RPMI7951 (cell line): Measurements from ENCODE around the gene C9orf50. TPM values are rescaled to one million over a fixed set of nuclear protein-coding genes. Genes with fewer than 3 reads are reported as not detected.
A peak's percentile ranks its signal among the peaks of the same experiment; 100 is the strongest.

Experiments
- DNase-seq: peaks from one replicate; pipeline ENCODE4 v3.0.0-alpha.2; 2012; ENCODE audit warnings: low read depth
- total RNA-seq: library from RNA; depleted of rRNA; stranded (reverse); fragments of >200 nt; shearing (Covaris generic); gene quantifications from 2 replicates; pipeline ENCODE4 v1.2.3, GENCODE V29; 2014

Gene C9orf50
- total RNA-seq, 1 experiment from 2014 or later = not detected

- no peak for DNase-seq
Measured at GRCh38 chr9:129631674-129632129, 10.8 kb upstream of the C9orf50 start.

GRCh38 chr9:129630967-129631673 lies 10.2 kb upstream of the C9orf50 start:
- peak; percentile 87 for DNase-seq

GRCh38 chr9:129629251-129629820 lies 8.4 kb upstream of the C9orf50 start:
- DNase-seq = no peak

GRCh38 chr9:129628709-129629108 lies 7.8 kb upstream of the C9orf50 start:
- DNase-seq = no peak

GRCh38 chr9:129627556-129628440 lies 6.9 kb upstream of the C9orf50 start:
- no peak for DNase-seq

GRCh38 chr9:129626625-129627284 lies 5.9 kb upstream of the C9orf50 start:
- peak; percentile 42 for DNase-seq

GRCh38 chr9:129626079-129626624 lies 5.3 kb upstream of the C9orf50 start, which contains the start of gene NTMT1:
TSS of gene NTMT1 (plus strand) at chr9:129626163. CDS start at chr9:129632704, 6,541 bp downstream.
- DNase-seq = peak; percentile 75

- DNase-seq = peak; percentile 43
Measured at GRCh38 chr9:129624947-129625346, 4.0 kb upstream of the C9orf50 start.

GRCh38 chr9:129624168-129624759 lies 3.4 kb upstream of the C9orf50 start:
- peak; percentile 46 for DNase-seq

- no peak for DNase-seq
Measured at GRCh38 chr9:129623331-129623730, 2.4 kb upstream of the C9orf50 start.

GRCh38 chr9:129619787-129620668 lies 873 bp downstream of the C9orf50 start:
- DNase-seq = peak; percentile 44

GRCh38 chr9:129617167-129617566 lies 3.7 kb downstream of the C9orf50 start:
- DNase-seq = peak; percentile 62

GRCh38 chr9:129615407-129616285 lies 5.3 kb downstream of the C9orf50 start:
- no peak for DNase-seq

- DNase-seq = no peak
Measured at GRCh38 chr9:129614932-129615331, 6.0 kb downstream of the C9orf50 start.

- DNase-seq = no peak
Measured at GRCh38 chr9:129613520-129614175, 7.3 kb downstream of the C9orf50 start.

- DNase-seq = no peak
Measured at GRCh38 chr9:129612815-129613519, 7.9 kb downstream of the C9orf50 start.

GRCh38 chr9:129612123-129612522 lies 8.8 kb downstream of the C9orf50 start:
- no peak for DNase-seq

- DNase-seq = no peak
Measured at GRCh38 chr9:129611307-129611800, 9.5 kb downstream of the C9orf50 start.
